ENCODE measurements around the gene ZNF678.

- no peak for TF ChIP-seq CTCF (IDR thresholded peaks at IDR 0.05)
- no peak for TF ChIP-seq EZH2 (IDR thresholded peaks at IDR 0.05; ENCODE audit: borderline replicate concordance, insufficient read depth, low read depth, low read length, poor library complexity, severe bottlenecking)
Measured at GRCh38 chr1:227661495-227661894, 98.1 kb downstream of the ZNF678 start.

Measured in B cell (primary cell).